WTC11 (cell line): ENCODE results near the gene PHC1. TPM values are rescaled to one million over a fixed set of nuclear protein-coding genes. Genes with fewer than 3 reads are reported as not detected.

Source experiments
- ATAC-seq: fragments of 200-7000 bp; cut with Tn5 transposase; 2 replicates; pipeline ENCODE4 v1.10.0; 2021; ENCODE audit warnings: mild to moderate bottlenecking, moderate library complexity
- CTCF ChIA-PET: fragments of 300-600 bp; sonication (Branson Sonifier 250); formaldehyde crosslinking; loops from one replicate; lab custom pipeline; 2021; ENCODE audit warnings: antibody characterized with exemption; lab: Charles Lee
- POLR2A ChIA-PET: fragments of 350-600 bp; sonication (Branson Sonifier 250); formaldehyde crosslinking; loops from one replicate; lab custom pipeline; 2021; ENCODE audit warnings: antibody characterized with exemption; lab: Charles Lee
- DNase-seq: peaks from one replicate; pipeline ENCODE4 v3.0.0; 2021; ENCODE audit warnings: low spot score
- H3K27ac Mint-ChIP-seq: 2 replicates; pipeline ENCODE4 v1.8.0; 2021; ENCODE audit warnings: mixed read lengths
- H3K27me3 Mint-ChIP-seq: 2 replicates; pipeline ENCODE4 v1.8.0; 2021; ENCODE audit warnings: low read depth, mild to moderate bottlenecking, moderate library complexity, mixed read lengths
- H3K36me3 Mint-ChIP-seq: 2 replicates; pipeline ENCODE4 v1.8.0; 2021; ENCODE audit warnings: mixed read lengths
- H3K4me1 Mint-ChIP-seq: 2 replicates; pipeline ENCODE4 v1.8.0; 2022; ENCODE audit warnings: mixed read lengths
- H3K4me3 Mint-ChIP-seq: 2 replicates; pipeline ENCODE4 v1.8.0; 2021; ENCODE audit warnings: mild to moderate bottlenecking, moderate library complexity, mixed read lengths
- H3K9me3 Mint-ChIP-seq: 2 replicates; pipeline ENCODE4 v1.8.0; 2021; ENCODE audit warnings: mixed read lengths
- AR ChIP-seq: fragments of 250-450 bp; sonication (Bioruptor Pico); IDR thresholded peaks from 2 replicates; pipeline ENCODE4 v1.9.0; 2021; ENCODE audit warnings: mild to moderate bottlenecking
- CDX4 ChIP-seq: fragments of 250-450 bp; sonication (Bioruptor Pico); IDR thresholded peaks from 2 replicates; pipeline ENCODE4 v1.9.0; 2021; ENCODE audit warnings: moderate library complexity, mild to moderate bottlenecking, inconsistent platforms, borderline replicate concordance
- E2F1 ChIP-seq: sonication (generic); formaldehyde crosslinking; IDR thresholded peaks from 2 replicates; pipeline ENCODE4 v1.8.0; 2022; ENCODE audit warnings: mild to moderate bottlenecking, missing genetic modification reagents
- E2F5 ChIP-seq: sonication (generic); formaldehyde crosslinking; IDR thresholded peaks from 2 replicates; pipeline ENCODE4 v1.8.1; 2022; ENCODE audit warnings: mild to moderate bottlenecking, moderate library complexity, missing genetic modification reagents
- ESRRA ChIP-seq: sonication (generic); formaldehyde crosslinking; IDR thresholded peaks from 2 replicates; pipeline ENCODE4 v1.8.1; 2022; ENCODE audit warnings: mild to moderate bottlenecking, missing genetic modification reagents, borderline replicate concordance
- FOXJ3 ChIP-seq: sonication (generic); formaldehyde crosslinking; IDR thresholded peaks from 2 replicates; pipeline ENCODE4 v1.9.0; 2021; ENCODE audit warnings: missing genetic modification reagents, mild to moderate bottlenecking, borderline replicate concordance
- FOXP1 ChIP-seq: sonication (generic); formaldehyde crosslinking; IDR thresholded peaks from 2 replicates; pipeline ENCODE4 v1.8.0; 2022; ENCODE audit warnings: missing genetic modification reagents, mild to moderate bottlenecking, moderate library complexity, borderline replicate concordance
- GTF2I ChIP-seq: fragments of 250-450 bp; sonication (Bioruptor Pico); conservative IDR thresholded peaks from 2 replicates; pipeline ENCODE4 v1.4.0; 2021; ENCODE audit warnings: mild to moderate bottlenecking
- HMGA2 ChIP-seq: fragments of 250-450 bp; sonication (Bioruptor Pico); IDR thresholded peaks from 2 replicates; pipeline ENCODE4 v1.4.0; 2021; ENCODE audit warnings: mild to moderate bottlenecking, moderate library complexity
- MAX ChIP-seq: sonication (generic); formaldehyde crosslinking; IDR thresholded peaks from 2 replicates; pipeline ENCODE4 v1.8.0; 2022; ENCODE audit warnings: mild to moderate bottlenecking, missing genetic modification reagents
- MYBL2 ChIP-seq: sonication (generic); formaldehyde crosslinking; IDR thresholded peaks from 2 replicates; pipeline ENCODE4 v1.8.1; 2023; ENCODE audit warnings: mild to moderate bottlenecking, moderate library complexity, missing genetic modification reagents
- NR2C2 ChIP-seq: sonication (generic); formaldehyde crosslinking; IDR thresholded peaks from 2 replicates; pipeline ENCODE4 v1.8.0; 2022; ENCODE audit warnings: mild to moderate bottlenecking, missing genetic modification reagents
- PREB ChIP-seq: sonication (generic); formaldehyde crosslinking; IDR thresholded peaks from 2 replicates; pipeline ENCODE4 v1.8.1; 2022; ENCODE audit warnings: mild to moderate bottlenecking, missing genetic modification reagents, moderate library complexity, borderline replicate concordance
- PRRX2 ChIP-seq: fragments of 250-450 bp; sonication (Bioruptor Pico); IDR thresholded peaks from 2 replicates; pipeline ENCODE4 v1.8.0; 2021; ENCODE audit warnings: mild to moderate bottlenecking
- RORB ChIP-seq: fragments of 250-450 bp; sonication (Bioruptor Pico); IDR thresholded peaks from 2 replicates; pipeline ENCODE4 v1.9.0; 2021; ENCODE audit warnings: mild to moderate bottlenecking
- TCF7 ChIP-seq: sonication (generic); formaldehyde crosslinking; IDR thresholded peaks from 2 replicates; pipeline ENCODE4 v1.8.0; 2022; ENCODE audit warnings: mild to moderate bottlenecking, low read depth, missing genetic modification reagents, moderate library complexity
- ZBTB21 ChIP-seq: sonication (generic); formaldehyde crosslinking; IDR thresholded peaks from 2 replicates; pipeline ENCODE4 v1.8.1; 2023; ENCODE audit warnings: mild to moderate bottlenecking, missing genetic modification reagents, borderline replicate concordance
- ZNF121 ChIP-seq: sonication (generic); formaldehyde crosslinking; IDR thresholded peaks from 2 replicates; pipeline ENCODE4 v1.8.0; 2023; ENCODE audit warnings: missing genetic modification reagents
- ZNF138 ChIP-seq: sonication (generic); formaldehyde crosslinking; conservative IDR thresholded peaks from 2 replicates; pipeline ENCODE4 v1.8.1; 2022; ENCODE audit warnings: mild to moderate bottlenecking, moderate library complexity, missing genetic modification reagents
- ZNF512 ChIP-seq: sonication (generic); formaldehyde crosslinking; IDR thresholded peaks from 2 replicates; pipeline ENCODE4 v1.8.1; 2022; ENCODE audit warnings: missing genetic modification reagents, borderline replicate concordance
- total RNA-seq: library from RNA; stranded (reverse); gene quantifications from 3 replicates; pipeline ENCODE4 v1.2.3, GENCODE V29; 2021

PHC1 gene
- total RNA-seq, 1 experiment from 2014 or later, result 733 TPM

- Mint-ChIP-seq H3K9me3 (peaks cover 32% of the 10 kb centered on the region), H3K4me3 (no peak overlapping the region), H3K36me3 (peaks cover 50% of the 10 kb centered on the region), H3K4me1 (peaks cover 10% of the 10 kb centered on the region), H3K27me3 (peaks cover 3% of the 10 kb centered on the region; the same call in 1 of the 2 replicates), H3K27ac (no peak overlapping the region)
- no peak for TF ChIP-seq AR
- TF ChIP-seq NR2C2, result no peak
- TF ChIP-seq CDX4 (CRISPR knock-in tag), result no peak
- TF ChIP-seq TCF7, result no peak
- TF ChIP-seq MAX (CRISPR knock-in tag), result no peak
- TF ChIP-seq MYBL2, result no peak
- no peak for TF ChIP-seq ESRRA (CRISPR knock-in tag)
- TF ChIP-seq E2F5 (CRISPR knock-in tag), result no peak
- no peak for TF ChIP-seq ZBTB21
- no peak for TF ChIP-seq FOXJ3 (CRISPR knock-in tag)
- no peak for TF ChIP-seq PRRX2 (CRISPR knock-in tag)
- no peak for TF ChIP-seq PREB (CRISPR knock-in tag)
- TF ChIP-seq ZNF138 (CRISPR knock-in tag), result no peak
- TF ChIP-seq ZNF512 (CRISPR knock-in tag), result no peak
- TF ChIP-seq ZNF121 (CRISPR knock-in tag), result no peak
- TF ChIP-seq FOXP1 (CRISPR knock-in tag), result no peak
- TF ChIP-seq RORB (CRISPR knock-in tag), result no peak
- no peak for TF ChIP-seq GTF2I
- no peak for TF ChIP-seq HMGA2 (CRISPR knock-in tag)
- no peak for TF ChIP-seq E2F1 (CRISPR knock-in tag)
- POLR2A ChIA-PET, result no interaction called here
- ATAC-seq (no peak), DNase-seq (no peak)
- CTCF ChIA-PET, result no interaction called here
Observed at GRCh38 chr12:8960176-8960575, 45.9 kb downstream of the PHC1 start.
